Fibroblast of skin of scalp (primary cell): ENCODE data around the gene VASN.

Source experiments
- DNase-seq: peaks from one replicate; pipeline ENCODE4 v3.0.0-alpha.2; 2013

VASN gene

GRCh38 chr16:4354512-4355409, 16.9 kb upstream of the VASN start:
- no peak for DNase-seq

GRCh38 chr16:4356820-4357219, 14.8 kb upstream of the VASN start:
- DNase-seq, result no peak

- no peak for DNase-seq
Observed at GRCh38 chr16:4358236-4358635, 13.4 kb upstream of the VASN start.

GRCh38 chr16:4358831-4359561, 12.7 kb upstream of the VASN start:
- DNase-seq, result peak; percentile 46

GRCh38 chr16:4359914-4360313, 11.7 kb upstream of the VASN start:
- DNase-seq, result no peak

GRCh38 chr16:4360538-4361021, 11.1 kb upstream of the VASN start:
- peak; percentile 41 for DNase-seq

GRCh38 chr16:4361033-4361943, 10.4 kb upstream of the VASN start:
- no peak for DNase-seq

GRCh38 chr16:4361944-4362311, 9.7 kb upstream of the VASN start:
- no peak for DNase-seq

GRCh38 chr16:4362476-4363135, 9.0 kb upstream of the VASN start:
- DNase-seq, result no peak

GRCh38 chr16:4364196-4365013, 7.2 kb upstream of the VASN start:
- DNase-seq, result no peak

- DNase-seq, result no peak
Observed at GRCh38 chr16:4365014-4365406, 6.6 kb upstream of the VASN start.

GRCh38 chr16:4365615-4366014, 6.0 kb upstream of the VASN start:
- DNase-seq, result no peak

GRCh38 chr16:4366016-4366415, 5.6 kb upstream of the VASN start:
- DNase-seq, result no peak

- no peak for DNase-seq
Observed at GRCh38 chr16:4367393-4367856, 4.2 kb upstream of the VASN start.

- DNase-seq, result no peak
Observed at GRCh38 chr16:4369007-4369733, 2.5 kb upstream of the VASN start.

- no peak for DNase-seq
Observed at GRCh38 chr16:4370151-4370550, 1.5 kb upstream of the VASN start.

GRCh38 chr16:4370570-4371356, 885 bp upstream of the VASN start:
- peak; percentile 77 for DNase-seq

GRCh38 chr16:4372001-4372577, 441 bp downstream of the VASN start:
- DNase-seq, result no peak
